ENCODE measurements around the gene ISCU. TPM values are rescaled to one million over a fixed set of nuclear protein-coding genes. Genes with fewer than 3 reads are reported as not detected.
A peak's percentile ranks its signal among the peaks of the same experiment; 100 is the strongest.

Gene ISCU
- polyA plus RNA-seq, 2 donors, result 38.7 to 87.2 TPM

DNA sequence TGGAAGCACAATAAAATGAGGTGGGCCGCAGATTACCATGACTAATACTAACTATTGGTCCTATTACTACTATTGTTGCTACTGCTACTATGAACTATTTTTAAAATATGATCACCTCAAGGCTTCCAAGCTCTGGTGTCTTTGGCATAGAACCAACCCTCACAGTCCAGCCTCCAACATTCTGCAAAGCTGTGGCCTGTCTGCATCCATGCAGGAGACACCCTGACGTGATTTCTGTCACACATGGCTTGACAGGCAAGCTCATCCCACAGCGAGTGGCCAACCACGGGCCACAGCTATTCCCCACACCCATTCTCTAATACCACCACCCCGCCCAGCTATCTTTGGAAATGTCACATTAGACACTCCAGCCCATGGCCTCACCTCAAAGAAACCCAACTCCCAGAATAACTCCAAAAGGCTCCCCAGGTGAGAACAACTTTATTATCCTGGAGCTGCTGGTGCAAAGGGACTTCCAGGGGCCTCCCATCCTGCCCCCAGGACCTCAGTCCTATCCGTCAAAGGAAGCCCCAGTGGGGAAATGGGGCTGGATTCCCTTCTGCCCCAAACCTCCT is 14.4 kb downstream of the ISCU start:
- WGBS, 2 donors, result 58 to 60% methylated on average over 6 of the region's 6 CpGs
- H3K36me3 ChIP-seq (ENCODE audit: control insufficient read depth in 2 of 2, insufficient read depth in 2 of 2, low read length in 1 of 2), result no peaks in the 10 kb centered on the region
- H3K4me1 ChIP-seq (ENCODE audit: control insufficient read depth in 2 of 2, insufficient read depth in 2 of 2, low read length in 1 of 2), result no peaks in the 10 kb centered on the region
- no peak overlapping the region for H3K27ac ChIP-seq (ENCODE audit: low read depth in 2 of 2, low read length in 1 of 2)
- H3K4me3 ChIP-seq (ENCODE audit: low read depth in 1 of 2, low read length in 2 of 2), result no peak overlapping the region
- peaks cover 0 to 6% of the 10 kb centered on the region in 2 donors for H3K9me3 ChIP-seq (ENCODE audit: control insufficient read depth in 2 of 2, insufficient read depth in 1 of 2, low read depth in 1 of 2, low read length in 1 of 2)
- H3K27me3 ChIP-seq (ENCODE audit: control insufficient read depth in 1 of 2, insufficient read depth in 2 of 2, low read length in 2 of 2), result no peaks in the 10 kb centered on the region

DNA sequence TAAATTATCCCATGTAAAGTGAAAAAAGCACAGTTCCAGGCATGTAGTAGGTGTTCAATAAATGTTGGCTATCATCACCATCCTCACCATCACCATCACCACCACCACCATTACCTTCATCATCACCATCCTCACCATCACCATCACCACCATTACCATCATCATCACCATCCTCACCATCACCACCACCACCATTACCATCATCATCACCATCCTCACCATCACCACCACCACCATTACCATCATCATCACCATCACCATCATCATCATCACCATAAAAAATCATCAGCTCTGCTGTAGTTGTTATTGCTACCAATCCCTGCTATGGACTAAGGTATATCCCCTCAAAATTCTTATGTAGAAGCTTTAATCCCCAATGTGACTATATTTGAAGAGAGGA is 15.1 kb downstream of the ISCU start:
- Histone ChIP-seq H3K36me3 (ENCODE audit: control insufficient read depth in 2 of 2, insufficient read depth in 2 of 2, low read length in 1 of 2) (no peaks in the 10 kb centered on the region), H3K4me3 (ENCODE audit: low read depth in 1 of 2, low read length in 2 of 2) (no peak overlapping the region), H3K27me3 (ENCODE audit: control insufficient read depth in 1 of 2, insufficient read depth in 2 of 2, low read length in 2 of 2) (no peaks in the 10 kb centered on the region), H3K4me1 (ENCODE audit: control insufficient read depth in 2 of 2, insufficient read depth in 2 of 2, low read length in 1 of 2) (no peaks in the 10 kb centered on the region), H3K9me3 (ENCODE audit: control insufficient read depth in 2 of 2, insufficient read depth in 1 of 2, low read depth in 1 of 2, low read length in 1 of 2) (peaks cover 0 to 6% of the 10 kb centered on the region in 2 donors), H3K27ac (ENCODE audit: low read depth in 2 of 2, low read length in 1 of 2) (no peak overlapping the region)

DNA sequence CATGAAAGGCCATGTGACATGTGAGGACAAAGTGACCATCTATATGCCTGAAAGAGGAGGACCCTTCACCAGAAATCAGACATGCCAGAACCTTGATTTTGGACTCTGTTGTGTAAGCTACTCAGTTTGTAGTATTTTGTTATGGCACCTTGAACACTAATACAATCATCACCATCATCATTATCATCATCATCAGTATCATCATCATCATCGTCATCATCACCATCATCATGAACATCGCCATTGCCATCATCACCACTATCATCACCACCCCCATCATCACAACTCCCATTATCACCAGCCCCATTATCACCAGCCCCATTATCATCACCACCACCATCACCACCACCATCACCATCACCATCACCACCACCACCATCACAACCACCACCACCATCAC is 15.9 kb downstream of the ISCU start:
- Histone ChIP-seq H3K4me3 (ENCODE audit: low read depth in 1 of 2, low read length in 2 of 2) (no peak overlapping the region), H3K36me3 (ENCODE audit: control insufficient read depth in 2 of 2, insufficient read depth in 2 of 2, low read length in 1 of 2) (no peaks in the 10 kb centered on the region), H3K9me3 (ENCODE audit: control insufficient read depth in 2 of 2, insufficient read depth in 1 of 2, low read depth in 1 of 2, low read length in 1 of 2) (peaks cover 0 to 6% of the 10 kb centered on the region in 2 donors), H3K27ac (ENCODE audit: low read depth in 2 of 2, low read length in 1 of 2) (no peak overlapping the region), H3K27me3 (ENCODE audit: control insufficient read depth in 1 of 2, insufficient read depth in 2 of 2, low read length in 2 of 2) (no peaks in the 10 kb centered on the region), H3K4me1 (ENCODE audit: control insufficient read depth in 2 of 2, insufficient read depth in 2 of 2, low read length in 1 of 2) (no peaks in the 10 kb centered on the region)
- 84 to 96% methylated on average over 2 of the region's 2 CpGs for WGBS, 2 donors

DNA sequence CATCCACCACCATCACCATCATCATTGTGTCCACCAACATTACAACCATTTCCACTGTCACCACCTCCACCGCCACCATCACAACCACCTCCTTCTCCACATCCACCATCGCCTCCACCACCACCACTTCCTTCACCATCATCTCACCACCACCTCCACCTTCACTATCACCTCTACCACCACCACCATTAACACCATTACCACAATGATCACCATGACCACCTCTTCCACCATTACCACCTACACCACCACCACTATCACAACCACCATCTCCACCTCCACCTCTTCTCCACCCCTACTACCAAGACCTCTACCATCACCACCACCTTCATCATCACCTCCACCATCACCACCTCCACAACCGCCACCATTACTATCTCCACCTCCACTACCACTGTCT is 16.4 kb downstream of the ISCU start:
- Histone ChIP-seq H3K9me3 (ENCODE audit: control insufficient read depth in 2 of 2, insufficient read depth in 1 of 2, low read depth in 1 of 2, low read length in 1 of 2) (peaks cover 0 to 6% of the 10 kb centered on the region in 2 donors), H3K4me3 (ENCODE audit: low read depth in 1 of 2, low read length in 2 of 2) (no peak overlapping the region), H3K27me3 (ENCODE audit: control insufficient read depth in 1 of 2, insufficient read depth in 2 of 2, low read length in 2 of 2) (no peaks in the 10 kb centered on the region), H3K27ac (ENCODE audit: low read depth in 2 of 2, low read length in 1 of 2) (no peak overlapping the region), H3K36me3 (ENCODE audit: control insufficient read depth in 2 of 2, insufficient read depth in 2 of 2, low read length in 1 of 2) (no peaks in the 10 kb centered on the region), H3K4me1 (ENCODE audit: control insufficient read depth in 2 of 2, insufficient read depth in 2 of 2, low read length in 1 of 2) (no peaks in the 10 kb centered on the region)
- 88 to 94% methylated on average over 3 of the region's 3 CpGs for WGBS, 2 donors

DNA sequence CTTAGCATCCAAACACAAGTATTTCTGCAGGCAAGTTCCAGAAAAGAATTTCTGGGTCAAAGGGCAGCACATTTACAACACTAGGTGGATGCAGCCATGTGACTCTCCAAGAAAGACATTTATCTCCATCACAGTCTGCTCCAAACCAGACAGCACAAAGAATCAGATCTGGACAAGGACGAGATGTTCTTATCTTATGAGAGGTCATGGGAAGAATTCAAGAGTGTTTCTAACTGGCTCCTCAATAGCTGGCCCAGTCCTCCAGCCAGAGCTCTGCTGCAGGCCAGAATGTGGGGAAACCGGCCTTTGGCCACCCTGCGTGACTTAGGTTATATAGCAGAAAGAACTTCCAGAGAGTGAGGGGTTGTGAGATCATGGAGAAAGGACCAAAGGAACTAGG is 18.1 kb downstream of the ISCU start:
- Histone ChIP-seq H3K4me1 (ENCODE audit: control insufficient read depth in 2 of 2, insufficient read depth in 2 of 2, low read length in 1 of 2) (no peaks in the 10 kb centered on the region), H3K9me3 (ENCODE audit: control insufficient read depth in 2 of 2, insufficient read depth in 1 of 2, low read depth in 1 of 2, low read length in 1 of 2) (peaks cover 0 to 6% of the 10 kb centered on the region in 2 donors), H3K27me3 (ENCODE audit: control insufficient read depth in 1 of 2, insufficient read depth in 2 of 2, low read length in 2 of 2) (no peaks in the 10 kb centered on the region), H3K27ac (ENCODE audit: low read depth in 2 of 2, low read length in 1 of 2) (no peak overlapping the region), H3K36me3 (ENCODE audit: control insufficient read depth in 2 of 2, insufficient read depth in 2 of 2, low read length in 1 of 2) (no peaks in the 10 kb centered on the region), H3K4me3 (ENCODE audit: low read depth in 1 of 2, low read length in 2 of 2) (no peak overlapping the region)
- whole genome bisulfite sequencing, 2 donors, result 78 to 82% methylated on average over 3 of the region's 3 CpGs

DNA sequence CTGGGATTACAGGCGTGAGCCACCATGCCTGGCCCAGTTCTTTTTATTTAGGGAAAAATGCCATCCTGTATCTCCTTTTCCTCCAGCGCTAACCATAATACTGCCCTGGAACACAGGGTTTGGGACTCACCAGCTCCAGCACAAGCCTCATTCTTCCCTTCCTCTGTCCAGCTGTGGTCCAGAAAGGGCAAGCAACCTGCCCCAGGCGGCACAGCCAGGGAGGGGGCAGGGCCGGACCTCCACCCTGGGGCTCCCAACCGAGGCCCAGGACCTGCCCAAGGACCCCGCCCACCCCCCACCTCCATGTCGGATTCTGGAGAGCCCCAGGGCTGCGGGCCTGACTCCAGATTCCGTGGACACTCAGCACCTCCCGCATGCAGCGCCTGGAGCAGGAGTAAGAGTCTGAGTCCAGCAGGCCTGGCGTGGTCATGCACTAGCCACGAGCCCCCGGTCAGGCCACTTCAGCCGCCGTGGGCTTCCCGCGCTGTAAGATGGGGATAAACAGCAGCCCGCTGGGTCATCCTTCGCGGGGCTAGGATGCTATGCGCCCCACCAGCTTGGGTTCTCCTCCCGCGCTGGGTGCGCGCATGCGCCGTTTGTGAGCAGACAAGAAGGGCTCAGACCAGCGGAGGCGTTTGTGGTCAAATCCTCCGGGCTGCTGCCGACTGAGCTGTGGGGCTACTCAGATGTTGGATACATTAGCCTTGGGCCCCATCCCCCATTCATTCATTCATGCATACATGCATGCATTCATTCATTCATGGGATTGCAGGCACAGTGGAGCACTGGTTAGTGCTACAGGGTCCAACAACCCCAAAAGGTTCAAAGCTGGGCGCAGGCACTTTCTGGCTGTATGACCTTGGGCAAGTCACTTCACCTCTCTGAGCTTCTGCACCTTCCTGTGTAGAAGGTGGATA is 19.2 kb downstream of the ISCU start:
- no peak overlapping the region for H3K4me3 ChIP-seq (ENCODE audit: low read depth in 1 of 2, low read length in 2 of 2)
- H3K36me3 ChIP-seq (ENCODE audit: control insufficient read depth in 2 of 2, insufficient read depth in 2 of 2, low read length in 1 of 2), result no peaks in the 10 kb centered on the region
- WGBS, 2 donors, result 81% methylated on average over 32 to 33 of the region's 33 CpGs
- peak overlapping the region in 1 of 2 donors; percentile 19 for H3K27ac ChIP-seq (ENCODE audit: low read depth in 2 of 2, low read length in 1 of 2)
- H3K4me1 ChIP-seq (ENCODE audit: control insufficient read depth in 2 of 2, insufficient read depth in 2 of 2, low read length in 1 of 2), result no peaks in the 10 kb centered on the region
- H3K27me3 ChIP-seq (ENCODE audit: control insufficient read depth in 1 of 2, insufficient read depth in 2 of 2, low read length in 2 of 2), result no peaks in the 10 kb centered on the region
- peaks cover 0 to 6% of the 10 kb centered on the region in 2 donors for H3K9me3 ChIP-seq (ENCODE audit: control insufficient read depth in 2 of 2, insufficient read depth in 1 of 2, low read depth in 1 of 2, low read length in 1 of 2)

DNA sequence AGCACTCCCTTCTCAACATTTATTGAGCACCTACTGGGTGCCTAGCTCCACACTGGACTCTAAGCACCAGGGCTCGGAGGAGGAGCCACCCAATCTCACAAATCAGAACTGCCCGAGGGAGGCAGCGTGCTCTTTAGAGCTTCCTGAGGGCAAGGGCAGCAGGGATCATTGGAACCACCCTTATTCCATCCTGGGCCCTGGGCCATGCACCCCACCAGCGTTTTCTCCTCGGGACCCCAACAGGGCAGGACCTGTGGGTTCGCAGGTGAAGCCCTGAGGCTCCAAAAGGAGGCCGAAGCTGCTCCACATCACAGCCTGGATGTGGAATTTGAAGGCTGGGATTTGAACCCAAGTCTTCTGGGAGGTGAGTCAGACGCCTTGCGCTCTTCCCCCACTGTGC is 20.1 kb downstream of the ISCU start:
- H3K27ac ChIP-seq (ENCODE audit: low read depth in 2 of 2, low read length in 1 of 2), result no peak overlapping the region
- 84 to 89% methylated on average over 9 of the region's 9 CpGs for WGBS, 2 donors

DNA sequence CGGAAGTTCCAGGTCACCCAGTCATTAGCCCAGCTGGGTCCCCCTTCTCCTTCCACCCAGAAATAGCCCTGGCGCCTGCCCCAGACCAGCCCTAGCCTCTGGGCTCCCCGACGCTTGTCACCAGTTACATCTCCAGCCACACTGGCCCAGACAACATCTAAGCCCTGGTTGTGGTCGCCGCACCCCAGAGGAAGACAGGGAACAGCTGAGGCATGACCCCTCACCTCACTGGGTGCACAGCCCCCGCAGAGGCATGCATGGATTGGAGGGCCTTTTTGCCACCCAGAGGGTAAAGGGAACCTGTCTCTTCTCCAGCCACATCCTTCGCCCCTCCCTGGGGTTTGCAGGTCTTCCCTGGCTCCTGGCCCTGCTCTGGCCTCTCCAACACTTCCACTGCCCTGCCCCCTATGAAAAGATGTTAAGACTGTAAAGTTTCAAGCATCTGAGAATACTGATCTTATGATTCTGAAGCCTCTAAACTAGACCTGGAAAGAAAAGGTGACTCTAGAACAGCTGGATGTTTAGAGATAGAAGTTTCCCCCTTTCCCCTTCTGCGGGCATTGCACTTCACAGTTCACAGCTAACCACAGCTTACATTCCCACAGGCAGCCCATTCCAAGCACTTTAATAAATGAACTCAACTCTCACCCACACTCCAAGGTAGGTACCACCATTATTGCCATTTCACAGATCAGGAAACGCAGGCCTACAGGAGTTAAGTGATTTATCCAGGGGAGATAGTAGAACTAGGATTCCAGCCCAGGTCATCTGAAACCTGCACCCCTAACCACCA is 20.8 kb downstream of the ISCU start:
- Histone ChIP-seq H3K36me3 (ENCODE audit: control insufficient read depth in 2 of 2, insufficient read depth in 2 of 2, low read length in 1 of 2) (no peaks in the 10 kb centered on the region), H3K9me3 (ENCODE audit: control insufficient read depth in 2 of 2, insufficient read depth in 1 of 2, low read depth in 1 of 2, low read length in 1 of 2) (peaks cover 0 to 6% of the 10 kb centered on the region in 2 donors), H3K4me3 (ENCODE audit: low read depth in 1 of 2, low read length in 2 of 2) (no peak overlapping the region), H3K27me3 (ENCODE audit: control insufficient read depth in 1 of 2, insufficient read depth in 2 of 2, low read length in 2 of 2) (no peaks in the 10 kb centered on the region), H3K27ac (ENCODE audit: low read depth in 2 of 2, low read length in 1 of 2) (no peak overlapping the region), H3K4me1 (ENCODE audit: control insufficient read depth in 2 of 2, insufficient read depth in 2 of 2, low read length in 1 of 2) (no peaks in the 10 kb centered on the region)
- 81 to 82% methylated on average over 10 of the region's 10 CpGs for WGBS, 2 donors

More for the DNA sequence above, 20.1 kb downstream of the ISCU start:
- Histone ChIP-seq H3K36me3 (ENCODE audit: control insufficient read depth in 2 of 2, insufficient read depth in 2 of 2, low read length in 1 of 2) (no peaks in the 10 kb centered on the region), H3K4me1 (ENCODE audit: control insufficient read depth in 2 of 2, insufficient read depth in 2 of 2, low read length in 1 of 2) (no peaks in the 10 kb centered on the region), H3K9me3 (ENCODE audit: control insufficient read depth in 2 of 2, insufficient read depth in 1 of 2, low read depth in 1 of 2, low read length in 1 of 2) (peaks cover 0 to 6% of the 10 kb centered on the region in 2 donors), H3K27me3 (ENCODE audit: control insufficient read depth in 1 of 2, insufficient read depth in 2 of 2, low read length in 2 of 2) (no peaks in the 10 kb centered on the region), H3K4me3 (ENCODE audit: low read depth in 1 of 2, low read length in 2 of 2) (no peak overlapping the region)

DNA sequence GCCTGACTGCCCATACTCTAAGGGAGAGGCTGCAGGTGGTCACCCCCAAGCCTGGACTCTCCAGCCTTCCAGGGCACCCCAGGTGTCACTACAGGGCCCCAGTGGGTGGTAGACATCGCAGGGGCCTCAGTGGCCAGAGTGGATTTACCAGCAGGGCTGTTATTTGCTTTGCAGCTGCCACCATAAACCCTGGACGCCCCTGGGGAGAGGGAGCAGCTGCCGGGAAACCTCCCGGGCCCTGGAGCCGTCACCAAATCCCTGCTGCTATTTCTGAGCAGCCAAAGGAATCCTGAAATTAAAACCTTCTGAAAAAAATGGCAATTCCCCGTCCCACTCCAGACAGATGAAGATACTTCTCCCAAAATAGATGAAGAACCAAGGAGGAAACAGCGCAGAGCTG is 21.6 kb downstream of the ISCU start:
- WGBS, 2 donors, result 50 to 52% methylated on average over 7 of the region's 7 CpGs
- H3K27ac ChIP-seq (ENCODE audit: low read depth in 2 of 2, low read length in 1 of 2), result no peak overlapping the region

More for the DNA sequence above, 21.6 kb downstream of the ISCU start:
- Histone ChIP-seq H3K36me3 (ENCODE audit: control insufficient read depth in 2 of 2, insufficient read depth in 2 of 2, low read length in 1 of 2) (no peaks in the 10 kb centered on the region), H3K4me3 (ENCODE audit: low read depth in 1 of 2, low read length in 2 of 2) (no peak overlapping the region), H3K4me1 (ENCODE audit: control insufficient read depth in 2 of 2, insufficient read depth in 2 of 2, low read length in 1 of 2) (no peaks in the 10 kb centered on the region), H3K27me3 (ENCODE audit: control insufficient read depth in 1 of 2, insufficient read depth in 2 of 2, low read length in 2 of 2) (no peaks in the 10 kb centered on the region), H3K9me3 (ENCODE audit: control insufficient read depth in 2 of 2, insufficient read depth in 1 of 2, low read depth in 1 of 2, low read length in 1 of 2) (peaks cover 0 to under 1% of the 10 kb centered on the region in 2 donors)
